ENCODE measurements around the gene FGF11. TPM values are rescaled to one million over a fixed set of nuclear protein-coding genes. Genes with fewer than 3 reads are reported as not detected.

The FGF11 gene
- total and polyA plus RNA-seq, 5 donors from 2014 or later: 0.07 to 3.3 (median 0.22) TPM; not detected in 1

DNA sequence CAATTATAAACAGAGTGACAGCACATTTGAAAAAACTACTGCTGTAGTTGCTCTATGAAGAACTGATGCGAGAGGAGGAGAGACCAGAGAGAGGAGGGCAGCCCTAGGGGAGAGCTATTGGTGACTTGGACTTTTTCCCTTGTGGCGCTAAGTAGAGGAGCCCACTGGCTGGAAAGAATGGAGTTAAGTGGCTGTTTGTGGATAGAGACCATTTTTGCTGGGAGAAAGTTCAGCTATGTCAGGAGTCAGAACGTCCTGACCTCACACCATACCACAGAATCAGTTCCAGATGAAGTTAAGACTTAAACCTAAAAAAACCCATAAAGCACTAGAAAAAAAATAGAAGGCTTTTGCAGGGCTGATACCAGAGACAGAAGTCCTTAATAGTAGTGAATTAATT is 46.9 kb downstream of the FGF11 start:
- H3K4me1 ChIP-seq (ENCODE audit: control insufficient read depth, insufficient read depth, low read length, poor library complexity, severe bottlenecking): peaks cover 71% of the 10 kb centered on the region
- peak overlapping the region; percentile 86 for H3K4me3 ChIP-seq (ENCODE audit: low read depth, low read length)
- no peaks in the 10 kb centered on the region for H3K9me3 ChIP-seq (ENCODE audit: control insufficient read depth in 2 of 2, low read length in 2 of 2)
- Mint-ChIP-seq H3K4me3 (peak overlapping the region; percentile 83 to 99 (median 96)), H3K27ac (peak overlapping the region in 2 of 3 donors; percentile 10 to 62), H3K36me3 (peaks cover 15% of the 10 kb centered on the region), H3K9me3 (peaks cover 0 to 1% (median 0%) of the 10 kb centered on the region in 7 donors), H3K4me1 (peaks cover 37 to 82% (median 67%) of the 10 kb centered on the region in 4 donors), H3K27me3 (peaks cover 10% of the 10 kb centered on the region)
- DNase-seq (no peak), ATAC-seq (ENCODE audit: low read depth in 2 of 2) (no peak)
- peak overlapping the region; percentile 56 for H3K27ac ChIP-seq (ENCODE audit: insufficient read depth, low read length, poor library complexity, severe bottlenecking)
- peaks cover 5% of the 10 kb centered on the region for H3K36me3 ChIP-seq (ENCODE audit: control insufficient read depth, insufficient read depth, low read length)
- no peaks in the 10 kb centered on the region for H3K27me3 ChIP-seq (ENCODE audit: control insufficient read depth, insufficient read depth, low read length)

DNA sequence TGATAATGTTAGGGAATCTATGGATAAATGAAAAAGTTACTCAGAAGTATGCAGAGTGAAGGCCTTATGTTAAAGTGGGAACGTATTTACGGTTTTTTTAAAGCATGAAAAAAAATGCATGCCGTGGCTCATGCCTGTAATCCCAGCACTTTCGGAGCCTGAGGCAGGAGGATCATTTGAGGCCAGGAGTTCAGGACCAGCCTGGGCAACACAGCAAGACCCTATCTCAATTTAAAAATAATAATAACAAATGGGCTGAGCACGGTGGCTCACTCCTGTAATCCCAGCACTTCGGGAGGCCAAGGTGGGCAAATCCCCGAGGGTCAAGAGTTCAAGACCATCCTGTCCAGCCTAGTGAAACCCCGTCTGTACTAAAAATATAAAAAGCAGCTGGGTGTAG is 50.8 kb downstream of the FGF11 start:
- peak overlapping the region in 2 of 4 donors; percentile 25 to 40 for H3K4me3 Mint-ChIP-seq
- Histone ChIP-seq H3K36me3 (ENCODE audit: control insufficient read depth, insufficient read depth, low read length) (peaks cover 29% of the 10 kb centered on the region), H3K27me3 (ENCODE audit: control insufficient read depth, insufficient read depth, low read length) (no peaks in the 10 kb centered on the region), H3K9me3 (ENCODE audit: control insufficient read depth in 2 of 2, low read length in 2 of 2) (no peaks in the 10 kb centered on the region), H3K4me1 (ENCODE audit: control insufficient read depth, insufficient read depth, low read length, poor library complexity, severe bottlenecking) (peaks cover 61% of the 10 kb centered on the region), H3K4me3 (ENCODE audit: low read depth, low read length) (no peak overlapping the region), H3K27ac (ENCODE audit: insufficient read depth, low read length, poor library complexity, severe bottlenecking) (no peak overlapping the region)
- peak overlapping the region in 2 of 3 donors; percentile 43 to 45 for H3K27ac Mint-ChIP-seq
- no peaks in the 10 kb centered on the region for H3K27me3 Mint-ChIP-seq
- H3K36me3 Mint-ChIP-seq: peaks cover 28% of the 10 kb centered on the region
- no peaks in the 10 kb centered on the region for H3K9me3 Mint-ChIP-seq
- ATAC-seq (ENCODE audit: low read depth in 2 of 2) (no peak), DNase-seq (no peak)
- H3K4me1 Mint-ChIP-seq: peaks cover 45 to 82% (median 66%) of the 10 kb centered on the region in 4 donors

DNA sequence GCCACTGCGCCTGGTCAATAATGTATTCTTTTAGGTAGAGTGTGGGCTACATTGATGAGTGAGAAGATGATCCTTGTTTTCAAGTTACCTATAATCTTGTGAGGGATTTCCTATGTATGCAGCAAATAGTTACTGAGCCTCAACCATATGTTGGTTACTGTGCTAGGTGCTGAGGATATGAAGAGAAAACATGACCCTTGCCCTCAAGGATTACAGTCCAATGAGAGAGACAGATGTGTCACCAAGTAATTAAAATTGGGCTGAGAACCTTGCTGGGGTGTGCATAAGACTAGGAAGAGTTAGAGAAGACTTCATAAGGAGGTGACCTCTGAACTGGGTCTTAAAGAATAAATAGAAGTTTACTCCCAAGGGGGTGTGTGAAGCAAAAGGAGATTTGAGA is 52.3 kb downstream of the FGF11 start:
- Mint-ChIP-seq H3K4me1 (peaks cover 34 to 71% (median 54%) of the 10 kb centered on the region in 4 donors), H3K4me3 (peak overlapping the region in 3 of 4 donors; percentile 2 to 27 (median 8)), H3K36me3 (peaks cover 32% of the 10 kb centered on the region), H3K27ac (peak overlapping the region in 1 of 3 donors; percentile 49), H3K27me3 (no peaks in the 10 kb centered on the region), H3K9me3 (no peaks in the 10 kb centered on the region)
- DNase-seq: no peak
- ATAC-seq (ENCODE audit: low read depth in 2 of 2): no peak
- no peaks in the 10 kb centered on the region for H3K27me3 ChIP-seq (ENCODE audit: control insufficient read depth, insufficient read depth, low read length)
- no peak overlapping the region for H3K27ac ChIP-seq (ENCODE audit: insufficient read depth, low read length, poor library complexity, severe bottlenecking)
- H3K4me3 ChIP-seq (ENCODE audit: low read depth, low read length): no peak overlapping the region
- H3K9me3 ChIP-seq (ENCODE audit: control insufficient read depth in 2 of 2, low read length in 2 of 2): no peaks in the 10 kb centered on the region
- peaks cover 44% of the 10 kb centered on the region for H3K36me3 ChIP-seq (ENCODE audit: control insufficient read depth, insufficient read depth, low read length)
- H3K4me1 ChIP-seq (ENCODE audit: control insufficient read depth, insufficient read depth, low read length, poor library complexity, severe bottlenecking): peaks cover 47% of the 10 kb centered on the region

DNA sequence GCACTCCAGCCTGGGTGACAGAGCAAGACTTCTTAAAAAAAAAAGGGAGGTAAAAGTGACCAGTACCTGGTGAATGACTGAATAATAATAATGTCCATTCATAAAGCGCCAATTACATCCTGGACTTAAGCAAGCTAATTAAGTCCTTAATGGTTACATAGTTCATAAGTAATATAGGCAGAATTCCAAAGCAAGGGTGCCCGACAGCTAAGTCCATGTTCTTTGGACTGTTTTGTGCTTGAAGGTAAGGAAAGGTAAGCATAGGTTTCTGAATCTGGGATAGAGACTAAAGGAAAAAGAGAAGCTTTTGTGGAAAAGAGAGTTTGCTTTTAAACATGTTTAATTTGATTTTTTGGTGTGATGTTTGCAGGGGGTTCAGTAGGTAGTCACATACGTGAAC is 54.6 kb downstream of the FGF11 start:
- H3K9me3 ChIP-seq (ENCODE audit: control insufficient read depth in 2 of 2, low read length in 2 of 2): no peaks in the 10 kb centered on the region
- H3K27me3 ChIP-seq (ENCODE audit: control insufficient read depth, insufficient read depth, low read length): no peaks in the 10 kb centered on the region
- ATAC-seq (ENCODE audit: low read depth in 2 of 2): no peak
- H3K27ac ChIP-seq (ENCODE audit: insufficient read depth, low read length, poor library complexity, severe bottlenecking): no peak overlapping the region
- peaks cover 26% of the 10 kb centered on the region for H3K4me1 ChIP-seq (ENCODE audit: control insufficient read depth, insufficient read depth, low read length, poor library complexity, severe bottlenecking)
- H3K36me3 ChIP-seq (ENCODE audit: control insufficient read depth, insufficient read depth, low read length): peaks cover 67% of the 10 kb centered on the region
- peak overlapping the region in 1 of 3 donors; percentile 70 for H3K27ac Mint-ChIP-seq
- H3K9me3 Mint-ChIP-seq: no peaks in the 10 kb centered on the region
- DNase-seq: no peak
- H3K4me3 Mint-ChIP-seq: no peak overlapping the region
- peaks cover 22 to 47% (median 40%) of the 10 kb centered on the region in 4 donors for H3K4me1 Mint-ChIP-seq
- no peaks in the 10 kb centered on the region for H3K27me3 Mint-ChIP-seq
- no peak overlapping the region for H3K4me3 ChIP-seq (ENCODE audit: low read depth, low read length)
- peaks cover 34% of the 10 kb centered on the region for H3K36me3 Mint-ChIP-seq

Other genes with a start within 250 kb of the FGF11 start
Only the 30 nearest of the 40 such genes appear.
- gene CTDNEP1, start 187.8 kb upstream of the FGF11 start, total RNA-seq: 114 TPM
- 10 to 100 TPM; 33.0 to 40.7 (median 38.8) TPM for gene CTDNEP1, start 187.8 kb upstream of the FGF11 start, polyA plus RNA-seq
- 31.6 TPM for gene ELP5, start 187.3 kb upstream of the FGF11 start, total RNA-seq
- gene ELP5, start 187.3 kb upstream of the FGF11 start, polyA plus RNA-seq: 10 to 100 TPM; 54.5 to 74.0 (median 59.0) TPM
- gene CLDN7, start 177.0 kb upstream of the FGF11 start, total RNA-seq: not detected
- 1 to 10 TPM in 2 of 4 donors, under 1 TPM in 2; 0.55 to 2.0 (median 1.3) TPM for gene CLDN7, start 177.0 kb upstream of the FGF11 start, polyA plus RNA-seq
- gene SLC2A4, start 157.8 kb upstream of the FGF11 start, total RNA-seq: not detected
- not detected for gene SLC2A4, start 157.8 kb upstream of the FGF11 start, polyA plus RNA-seq
- not detected for gene YBX2, start 144.9 kb upstream of the FGF11 start, total RNA-seq
- not detected for gene YBX2, start 144.9 kb upstream of the FGF11 start, polyA plus RNA-seq
- gene EIF5A, start 131.9 kb upstream of the FGF11 start, total RNA-seq: 485 TPM
- gene EIF5A, start 131.9 kb upstream of the FGF11 start, polyA plus RNA-seq: 100 to 1,000 TPM; 210 to 631 (median 398) TPM
- gene GPS2, start 124.2 kb upstream of the FGF11 start, total RNA-seq: 129 TPM
- gene GPS2, start 124.2 kb upstream of the FGF11 start, polyA plus RNA-seq: 100 to 1,000 TPM in 2 of 4 donors, 10 to 100 TPM in 2; 79.3 to 107 (median 96.5) TPM
- 39.5 TPM for gene NEURL4, start 110.2 kb upstream of the FGF11 start, total RNA-seq
- gene NEURL4, start 110.2 kb upstream of the FGF11 start, polyA plus RNA-seq: 1 to 10 TPM in 2 of 4 donors, under 1 TPM in 2; 0.27 to 1.2 (median 0.83) TPM
- gene ACAP1, start 103.0 kb upstream of the FGF11 start, total RNA-seq: 723 TPM
- gene ACAP1, start 103.0 kb upstream of the FGF11 start, polyA plus RNA-seq: 100 to 1,000 TPM; 194 to 259 (median 213) TPM
- 1.3 TPM for gene KCTD11, start 87.3 kb upstream of the FGF11 start, total RNA-seq
- 1 to 10 TPM; 2.6 to 4.0 (median 2.9) TPM for gene KCTD11, start 87.3 kb upstream of the FGF11 start, polyA plus RNA-seq
- not detected for gene TMEM95, start 84.4 kb upstream of the FGF11 start, total RNA-seq
- gene TMEM95, start 84.4 kb upstream of the FGF11 start, polyA plus RNA-seq: not detected
- gene TNK1, start 58.4 kb upstream of the FGF11 start, total RNA-seq: 4.8 TPM
- gene TNK1, start 58.4 kb upstream of the FGF11 start, polyA plus RNA-seq: 1 to 10 TPM in 3 of 4 donors, under 1 TPM in 1; 0.42 to 3.8 (median 1.4) TPM
- 113 TPM for gene PLSCR3, start 45.0 kb upstream of the FGF11 start, total RNA-seq
- gene PLSCR3, start 45.0 kb upstream of the FGF11 start, polyA plus RNA-seq: 100 to 1,000 TPM; 148 to 174 (median 153) TPM
- gene TMEM256, start 35.4 kb upstream of the FGF11 start, total RNA-seq: 23.0 TPM
- 10 to 100 TPM; 64.9 to 80.9 (median 66.7) TPM for gene TMEM256, start 35.4 kb upstream of the FGF11 start, polyA plus RNA-seq
- gene NLGN2, start 31.7 kb upstream of the FGF11 start, total RNA-seq: 3.6 TPM
- gene NLGN2, start 31.7 kb upstream of the FGF11 start, polyA plus RNA-seq: not detected
- gene SPEM1, start 19.2 kb upstream of the FGF11 start, total RNA-seq: not detected
- gene SPEM1, start 19.2 kb upstream of the FGF11 start, polyA plus RNA-seq: not detected
- gene SPEM2, start 13.9 kb upstream of the FGF11 start, total RNA-seq: not detected
- not detected for gene SPEM2, start 13.9 kb upstream of the FGF11 start, polyA plus RNA-seq
- not detected for gene SPEM3, start 10.7 kb upstream of the FGF11 start, total RNA-seq
- not detected for gene SPEM3, start 10.7 kb upstream of the FGF11 start, polyA plus RNA-seq
- 16.8 TPM for gene TMEM102, start 4.1 kb upstream of the FGF11 start, total RNA-seq
- 10 to 100 TPM; 22.3 to 28.4 (median 24.2) TPM for gene TMEM102, start 4.1 kb upstream of the FGF11 start, polyA plus RNA-seq
- gene CHRNB1, start 5.5 kb downstream of the FGF11 start, total RNA-seq: 7.6 TPM
- gene CHRNB1, start 5.5 kb downstream of the FGF11 start, polyA plus RNA-seq: 10 to 100 TPM; 18.0 to 28.7 (median 27.0) TPM
- 53.5 TPM for gene ZBTB4, start 40.1 kb downstream of the FGF11 start, total RNA-seq
- 10 to 100 TPM in 3 of 4 donors, 1 to 10 TPM in 1; 8.3 to 14.0 (median 11.0) TPM for gene ZBTB4, start 40.1 kb downstream of the FGF11 start, polyA plus RNA-seq
- gene SLC35G6, start 41.9 kb downstream of the FGF11 start, total RNA-seq: not detected
- gene SLC35G6, start 41.9 kb downstream of the FGF11 start, polyA plus RNA-seq: not detected
- gene POLR2A, start 44.9 kb downstream of the FGF11 start, total RNA-seq: 568 TPM
- gene POLR2A, start 44.9 kb downstream of the FGF11 start, polyA plus RNA-seq: 10 to 100 TPM; 32.3 to 44.0 (median 37.2) TPM
- gene TNFSF12, start 109.5 kb downstream of the FGF11 start, total RNA-seq: 46.9 TPM
- gene TNFSF12, start 109.5 kb downstream of the FGF11 start, polyA plus RNA-seq: 10 to 100 TPM; 35.5 to 49.6 (median 41.9) TPM
- 1.6 TPM for gene TNFSF13, start 119.2 kb downstream of the FGF11 start, total RNA-seq
- under 1 TPM in 3 of 4 donors, not detected in 1; 0.41 to 0.52 (median 0.44) TPM for gene TNFSF13, start 119.2 kb downstream of the FGF11 start, polyA plus RNA-seq
- 30.7 TPM for gene SENP3, start 122.4 kb downstream of the FGF11 start, total RNA-seq
- gene SENP3, start 122.4 kb downstream of the FGF11 start, polyA plus RNA-seq: 10 to 100 TPM; 10.1 to 16.1 (median 11.8) TPM
- 0.25 TPM for gene CD68, start 140.1 kb downstream of the FGF11 start, total RNA-seq
- 1 to 10 TPM in 1 of 4 donors, under 1 TPM in 2, not detected in 1; 0.65 to 1.2 (median 0.89) TPM for gene CD68, start 140.1 kb downstream of the FGF11 start, polyA plus RNA-seq
- 40.0 TPM for gene MPDU1, start 144.3 kb downstream of the FGF11 start, total RNA-seq
- gene MPDU1, start 144.3 kb downstream of the FGF11 start, polyA plus RNA-seq: 10 to 100 TPM; 41.0 to 63.7 (median 48.4) TPM
- not detected for gene SOX15, start 150.6 kb downstream of the FGF11 start, total RNA-seq
- gene SOX15, start 150.6 kb downstream of the FGF11 start, polyA plus RNA-seq: not detected
- gene FXR2, start 175.4 kb downstream of the FGF11 start, total RNA-seq: 28.7 TPM
- 10 to 100 TPM in 2 of 4 donors, 1 to 10 TPM in 2; 9.7 to 13.9 (median 10.4) TPM for gene FXR2, start 175.4 kb downstream of the FGF11 start, polyA plus RNA-seq